ENCODE data around the gene NOX4. TPM values are rescaled to one million over a fixed set of nuclear protein-coding genes. Genes with fewer than 3 reads are reported as not detected.
"Not testable (repeated sequence)": the region's sequence is repeated elsewhere in the genome, so short reads cannot be mapped to it uniquely, and the experiment has no call there.

Gene NOX4
- polyA plus RNA-seq, 3 donors, result not detected

GRCh38 chr11:89321401-89321800 is 169.8 kb downstream of the NOX4 start:
- H3K79me2 ChIP-seq (ENCODE audit: insufficient read depth, low read length), result no peaks in the 10 kb centered on the region
- H3K9me3 ChIP-seq (replicated peaks in 1 of 2; ENCODE audit: control insufficient read depth in 1 of 2, insufficient read depth in 1 of 2, low read length in 2 of 2), result no peaks in the 10 kb centered on the region
- TF ChIP-seq CTCF (IDR thresholded peaks at IDR 0.05), result no peak
- no peaks in the 10 kb centered on the region for H3K36me3 ChIP-seq (replicated peaks in 1 of 2; ENCODE audit: control insufficient read depth in 1 of 2, insufficient read depth in 2 of 2, low read length in 2 of 2)
- no peak overlapping the region for H2AFZ ChIP-seq (ENCODE audit: insufficient read depth, low read depth, low read length, poor library complexity, severe bottlenecking)
- no peaks in the 10 kb centered on the region for H4K20me1 ChIP-seq (ENCODE audit: insufficient read depth, low read length)
- no peak for DNase-seq
- intact Hi-C loops (cut with micrococcal nuclease), result no loop called here
- Mint-ChIP-seq H3K27me3 (ENCODE audit: low read depth in 3 of 3) (peaks cover 0 to 2% (median 0%) of the 10 kb centered on the region in 3 donors), H3K9me3 (peaks cover 0 to 6% (median 3%) of the 10 kb centered on the region in 7 donors), H3K27ac (no peak overlapping the region), H3K4me1 (no peaks in the 10 kb centered on the region), H3K4me3 (no peak overlapping the region), H3K36me3 (no peaks in the 10 kb centered on the region)
- no peak overlapping the region for H3K4me3 ChIP-seq (replicated peaks in 1 of 3; ENCODE audit: low read depth in 2 of 3, low read length in 3 of 3)
- no peak overlapping the region for H3K4me2 ChIP-seq (replicated peaks; ENCODE audit: extremely low read depth, low read length, poor library complexity, severe bottlenecking)
- H3K27me3 ChIP-seq (ENCODE audit: control insufficient read depth in 2 of 2, insufficient read depth in 2 of 2, low read length in 2 of 2), result no peaks in the 10 kb centered on the region
- no CpG with 5 or more reads among the region's 2 CpGs for WGBS (ENCODE audit: insufficient coverage)
- no peak overlapping the region for H3K27ac ChIP-seq (ENCODE audit: low read depth in 1 of 2, low read length in 2 of 2)
- no peaks in the 10 kb centered on the region for H3K4me1 ChIP-seq (ENCODE audit: control insufficient read depth in 1 of 2, insufficient read depth in 2 of 2, low read length in 2 of 2)
- no peak overlapping the region for H3K9ac ChIP-seq (ENCODE audit: insufficient read depth, low read length, poor library complexity, severe bottlenecking)

- no CpG with 5 or more reads among the region's 3 CpGs for WGBS (ENCODE audit: insufficient coverage)
- DNase-seq; H3K36me3 ChIP-seq (replicated peaks in 1 of 2; ENCODE audit: control insufficient read depth in 1 of 2, insufficient read depth in 2 of 2, low read length in 2 of 2); H3K4me1 Mint-ChIP-seq; H3K4me2 ChIP-seq (replicated peaks; ENCODE audit: extremely low read depth, low read length, poor library complexity, severe bottlenecking); H3K27me3 Mint-ChIP-seq (ENCODE audit: low read depth in 3 of 3); H3K9me3 ChIP-seq (replicated peaks in 1 of 2; ENCODE audit: control insufficient read depth in 1 of 2, insufficient read depth in 1 of 2, low read length in 2 of 2); H3K9ac ChIP-seq (ENCODE audit: insufficient read depth, low read length, poor library complexity, severe bottlenecking); H3K79me2 ChIP-seq (ENCODE audit: insufficient read depth, low read length); H3K4me1 ChIP-seq (ENCODE audit: control insufficient read depth in 1 of 2, insufficient read depth in 2 of 2, low read length in 2 of 2); H3K36me3 Mint-ChIP-seq; intact Hi-C loops (cut with micrococcal nuclease); H4K20me1 ChIP-seq (ENCODE audit: insufficient read depth, low read length); H3K27me3 ChIP-seq (ENCODE audit: control insufficient read depth in 2 of 2, insufficient read depth in 2 of 2, low read length in 2 of 2); H2AFZ ChIP-seq (ENCODE audit: insufficient read depth, low read depth, low read length, poor library complexity, severe bottlenecking); H3K27ac Mint-ChIP-seq; H3K4me3 Mint-ChIP-seq; H3K4me3 ChIP-seq (replicated peaks in 1 of 3; ENCODE audit: low read depth in 2 of 3, low read length in 3 of 3); H3K27ac ChIP-seq (ENCODE audit: low read depth in 1 of 2, low read length in 2 of 2); H3K9me3 Mint-ChIP-seq: not testable (repeated sequence)
Measured at GRCh38 chr11:89310607-89311006, 180.6 kb downstream of the NOX4 start.

- DNase-seq; H3K4me3 Mint-ChIP-seq; H3K4me3 ChIP-seq (replicated peaks in 1 of 3; ENCODE audit: low read depth in 2 of 3, low read length in 3 of 3); H4K20me1 ChIP-seq (ENCODE audit: insufficient read depth, low read length); H3K36me3 Mint-ChIP-seq; H3K9ac ChIP-seq (ENCODE audit: insufficient read depth, low read length, poor library complexity, severe bottlenecking); H3K4me1 Mint-ChIP-seq; H3K4me2 ChIP-seq (replicated peaks; ENCODE audit: extremely low read depth, low read length, poor library complexity, severe bottlenecking); H3K27me3 ChIP-seq (ENCODE audit: control insufficient read depth in 2 of 2, insufficient read depth in 2 of 2, low read length in 2 of 2); H3K27me3 Mint-ChIP-seq (ENCODE audit: low read depth in 3 of 3); H2AFZ ChIP-seq (ENCODE audit: insufficient read depth, low read depth, low read length, poor library complexity, severe bottlenecking); intact Hi-C loops (cut with micrococcal nuclease); H3K79me2 ChIP-seq (ENCODE audit: insufficient read depth, low read length); H3K9me3 Mint-ChIP-seq; H3K9me3 ChIP-seq (replicated peaks in 1 of 2; ENCODE audit: control insufficient read depth in 1 of 2, insufficient read depth in 1 of 2, low read length in 2 of 2); H3K27ac Mint-ChIP-seq; H3K27ac ChIP-seq (ENCODE audit: low read depth in 1 of 2, low read length in 2 of 2); H3K4me1 ChIP-seq (ENCODE audit: control insufficient read depth in 1 of 2, insufficient read depth in 2 of 2, low read length in 2 of 2); H3K36me3 ChIP-seq (replicated peaks in 1 of 2; ENCODE audit: control insufficient read depth in 1 of 2, insufficient read depth in 2 of 2, low read length in 2 of 2): not testable (repeated sequence)
- no CpG with 5 or more reads among the region's 3 CpGs for WGBS (ENCODE audit: insufficient coverage)
Measured at GRCh38 chr11:89309321-89309985, 181.7 kb downstream of the NOX4 start.

- H3K27ac Mint-ChIP-seq; H3K36me3 ChIP-seq (replicated peaks in 1 of 2; ENCODE audit: control insufficient read depth in 1 of 2, insufficient read depth in 2 of 2, low read length in 2 of 2); H3K27me3 ChIP-seq (ENCODE audit: control insufficient read depth in 2 of 2, insufficient read depth in 2 of 2, low read length in 2 of 2); H3K4me3 ChIP-seq (replicated peaks in 1 of 3; ENCODE audit: low read depth in 2 of 3, low read length in 3 of 3); H3K9ac ChIP-seq (ENCODE audit: insufficient read depth, low read length, poor library complexity, severe bottlenecking); DNase-seq; H3K27ac ChIP-seq (ENCODE audit: low read depth in 1 of 2, low read length in 2 of 2); H3K4me1 Mint-ChIP-seq; H3K4me1 ChIP-seq (ENCODE audit: control insufficient read depth in 1 of 2, insufficient read depth in 2 of 2, low read length in 2 of 2); H3K4me2 ChIP-seq (replicated peaks; ENCODE audit: extremely low read depth, low read length, poor library complexity, severe bottlenecking); H3K27me3 Mint-ChIP-seq (ENCODE audit: low read depth in 3 of 3); H4K20me1 ChIP-seq (ENCODE audit: insufficient read depth, low read length); intact Hi-C loops (cut with micrococcal nuclease); H3K9me3 Mint-ChIP-seq; H3K36me3 Mint-ChIP-seq; H3K79me2 ChIP-seq (ENCODE audit: insufficient read depth, low read length); H2AFZ ChIP-seq (ENCODE audit: insufficient read depth, low read depth, low read length, poor library complexity, severe bottlenecking); H3K9me3 ChIP-seq (replicated peaks in 1 of 2; ENCODE audit: control insufficient read depth in 1 of 2, insufficient read depth in 1 of 2, low read length in 2 of 2); H3K4me3 Mint-ChIP-seq: not testable (repeated sequence)
- WGBS (ENCODE audit: insufficient coverage), result 100% methylated on average over 1 of the region's 1 CpG
Measured at GRCh38 chr11:89308272-89308671, 182.9 kb downstream of the NOX4 start.

All from CD14-positive monocyte (primary cell).